AG04450 (cell line): ENCODE results near the gene PPM1H. TPM values are rescaled to one million over a fixed set of nuclear protein-coding genes. Genes with fewer than 3 reads are reported as not detected.
A peak's percentile ranks its signal among the peaks of the same experiment; 100 is the strongest.

Experiments used
- CTCF ChIA-PET: fragments of 300-600, 350-600 bp; formaldehyde crosslinking; extraction: SDS; loops from one replicate; lab custom pipeline; 2022; ENCODE audit warnings: antibody characterized with exemption, inconsistent platforms; lab: Charles Lee
- POLR2A ChIA-PET: fragments of 350-600 bp; formaldehyde crosslinking; extraction: SDS; loops from one replicate; lab custom pipeline; 2021; ENCODE audit warnings: antibody characterized with exemption, inconsistent platforms; lab: Yijun Ruan, JAX
- DNase-seq: peaks from one replicate; pipeline ENCODE4 v3.0.0-alpha.2; 2011; ENCODE audit warnings: low read depth, low spot score
- H3K27ac ChIP-seq: one replicate; pipeline ENCODE4 v1.5.1; 2012; ENCODE audit warnings: low read depth, low read length, control low read depth
- H3K27me3 ChIP-seq: one replicate; pipeline ENCODE4 v1.6.0; 2012; ENCODE audit warnings: low read length; ENCODE audit not compliant: control insufficient read depth, insufficient read depth
- H3K4me3 ChIP-seq: 2 replicates; pipeline ENCODE4 v1.5.1; 2011; ENCODE audit warnings: mild to moderate bottlenecking, low read depth, low read length, control low read depth
- H3K9me3 ChIP-seq: 2 replicates; pipeline ENCODE4 v1.5.1; 2012; ENCODE audit warnings: low read length; ENCODE audit not compliant: control insufficient read depth, insufficient read depth
- CTCF ChIP-seq: IDR thresholded peaks from 2 replicates; pipeline ENCODE4 v1.5.1; 2011; ENCODE audit warnings: low read depth, low read length, control low read depth, inconsistent platforms
- polyA plus RNA-seq: library from polyadenylated mRNA; depleted of rRNA; stranded (reverse); fragments of >200 nt; gene quantifications from 2 replicates; pipeline ENCODE4 v1.2.3, GENCODE V29; 2011

Gene PPM1H
- polyA plus RNA-seq, 1 experiment, result 0.12 TPM

GRCh38 chr12:62605981-62606380 lies 329.0 kb downstream of the PPM1H start:
- DNase-seq, result no peak
- no peak for TF ChIP-seq CTCF
- no peak overlapping the region; the same call in 1 of the 2 replicates for H3K4me3 ChIP-seq
- H3K27ac ChIP-seq, result no peak overlapping the region
- no peaks in the 10 kb centered on the region for H3K9me3 ChIP-seq
- CTCF ChIA-PET, result interaction anchor here (1.0 to 3.1 kb wide), 6 partner anchors 9 to 194 kb away, joined by 4 to 33 read pairs (median 8); no protein-coding TSS in a partner anchor
- POLR2A ChIA-PET, result interaction anchor here (0.7 kb wide), 1 partner anchor 119 kb away, joined by 3 read pairs; no protein-coding TSS in a partner anchor
- H3K27me3 ChIP-seq, result no peaks in the 10 kb centered on the region

GRCh38 chr12:62604871-62605270 lies 330.1 kb downstream of the PPM1H start:
- no peak overlapping the region for H3K27ac ChIP-seq
- ChIA-PET CTCF (interaction anchor here (2.0 to 3.1 kb wide), 4 partner anchors 10 to 195 kb away, joined by 8 to 33 read pairs (median 10); no protein-coding TSS in a partner anchor), POLR2A (no interaction called here)

GRCh38 chr12:62604373-62604772 lies 330.6 kb downstream of the PPM1H start:
- CTCF ChIA-PET, result interaction anchor here (0.7 to 6.5 kb wide), 3 partner anchors 23 to 240 kb away, joined by 3 to 72 read pairs (median 3); no protein-coding TSS in a partner anchor
- Histone ChIP-seq H3K9me3 (no peaks in the 10 kb centered on the region), H3K27me3 (no peaks in the 10 kb centered on the region), H3K27ac (no peak overlapping the region), H3K4me3 (peak overlapping the region; percentile 91)
- no peak for TF ChIP-seq CTCF
- POLR2A ChIA-PET, result interaction anchor here (1.4 to 2.0 kb wide), 4 partner anchors 99 to 188 kb away, joined by 5 to 12 read pairs (median 6); no protein-coding TSS in a partner anchor
- no peak for DNase-seq

More at GRCh38 chr12:62604871-62605270, 330.1 kb downstream of the PPM1H start:
- H3K4me3 ChIP-seq, result peak overlapping the region; percentile 91
- no peaks in the 10 kb centered on the region for H3K9me3 ChIP-seq
- H3K27me3 ChIP-seq, result no peaks in the 10 kb centered on the region
- no peak for DNase-seq
- no peak for TF ChIP-seq CTCF

- no peak for TF ChIP-seq CTCF
- peak overlapping the region; percentile 100 for H3K27ac ChIP-seq
- H3K27me3 ChIP-seq, result no peaks in the 10 kb centered on the region
- ChIA-PET POLR2A (interaction anchor here (0.6 to 2.1 kb wide), 15 partner anchors 22 to 196 kb away, joined by 3 to 18 read pairs (median 5); partner anchors contain the start of gene MON2), CTCF (interaction anchor here (0.6 to 6.5 kb wide), 7 partner anchors 15 to 240 kb away, joined by 3 to 72 read pairs (median 3); no protein-coding TSS in a partner anchor)
- H3K9me3 ChIP-seq, result no peaks in the 10 kb centered on the region
- no peak for DNase-seq
- peak overlapping the region; percentile 91 for H3K4me3 ChIP-seq
Measured at GRCh38 chr12:62603811-62604098, 331.2 kb downstream of the PPM1H start.
